MM.1S (cell line): Measurements from ENCODE around the gene IQGAP2.

Experiments
- DNase-seq: peaks from one replicate; pipeline ENCODE4 v3.0.0-alpha.2; 2015
- H2AFZ ChIP-seq: fragments of 300-600 bp; sonication (generic); 2 replicates; pipeline ENCODE4 v1.6.0; 2016; ENCODE audit warnings: antibody characterized with exemption, low read length
- H3F3A ChIP-seq: fragments of 300-600 bp; sonication (generic); 2 replicates; pipeline ENCODE4 v1.6.1; 2016; ENCODE audit warnings: mild to moderate bottlenecking, antibody characterized with exemption, low read length, moderate library complexity, mixed read lengths; ENCODE audit not compliant: insufficient read depth
- H3K27ac ChIP-seq: fragments of 300-600 bp; sonication (generic); 2 replicates; pipeline ENCODE4 v1.5.1; 2016; ENCODE audit warnings: mild to moderate bottlenecking, low read length
- H3K27me3 ChIP-seq: fragments of 300-600 bp; sonication (generic); replicated peaks from 2 replicates; pipeline ENCODE4 v1.6.0; 2016; ENCODE audit warnings: low read length; ENCODE audit not compliant: insufficient read depth
- H3K36me3 ChIP-seq: fragments of 300-600 bp; sonication (generic); replicated peaks from 2 replicates; pipeline ENCODE4 v1.6.1; 2016; ENCODE audit warnings: mild to moderate bottlenecking, low read length, mixed read lengths; ENCODE audit not compliant: insufficient read depth
- H3K4me1 ChIP-seq: fragments of 300-600 bp; sonication (generic); 2 replicates; pipeline ENCODE4 v1.6.1; 2016; ENCODE audit warnings: low read length, mixed read lengths
- H3K4me2 ChIP-seq: fragments of 300-600 bp; sonication (generic); 2 replicates; pipeline ENCODE4 v1.6.0; 2016; ENCODE audit warnings: low read depth, low read length
- H3K4me3 ChIP-seq: fragments of 300-600 bp; sonication (generic); 2 replicates; pipeline ENCODE4 v1.5.1; 2016; ENCODE audit warnings: low read length, mixed read lengths
- H3K79me2 ChIP-seq: fragments of 300-600 bp; sonication (generic); 2 replicates; pipeline ENCODE4 v1.6.1; 2016; ENCODE audit warnings: mixed run types, low read length, mixed read lengths
- H3K9ac ChIP-seq: fragments of 300-600 bp; sonication (generic); 2 replicates; pipeline ENCODE4 v1.6.1; 2016; ENCODE audit warnings: low read length, mixed read lengths
- H3K9me2 ChIP-seq: fragments of 300-600 bp; sonication (generic); replicated peaks from 2 replicates; pipeline ENCODE4 v1.6.1; 2016; ENCODE audit warnings: mild to moderate bottlenecking, low read length, mixed read lengths; ENCODE audit not compliant: insufficient read depth
- H3K9me3 ChIP-seq: fragments of 300-600 bp; sonication (generic); replicated peaks from 2 replicates; pipeline ENCODE4 v1.6.1; 2016; ENCODE audit warnings: mild to moderate bottlenecking, low read length, mixed read lengths; ENCODE audit not compliant: insufficient read depth
- H4K20me1 ChIP-seq: fragments of 300-600 bp; sonication (generic); 2 replicates; pipeline ENCODE4 v1.6.1; 2016; ENCODE audit warnings: mild to moderate bottlenecking, low read length, moderate library complexity, mixed read lengths; ENCODE audit not compliant: insufficient read depth
- CTCF ChIP-seq: fragments of 300-600 bp; sonication (generic); IDR thresholded peaks from 2 replicates; pipeline ENCODE4 v1.5.1; 2016; ENCODE audit warnings: antibody characterized with exemption, low read length, mixed read lengths
- EZH2 ChIP-seq: fragments of 300-600 bp; sonication (generic); optimal IDR thresholded peaks from 2 replicates; pipeline ENCODE3; 2017; ENCODE audit warnings: low read depth, mild to moderate bottlenecking, antibody characterized with exemption, low read length, mixed read lengths
- EZH2phosphoT487 ChIP-seq: fragments of 300-600 bp; sonication (generic); IDR thresholded peaks from 2 replicates; pipeline ENCODE4 v1.6.1; 2018; ENCODE audit warnings: antibody characterized with exemption, low read length

The IQGAP2 gene

GRCh38 chr5:76487386-76487785, 84.3 kb downstream of the IQGAP2 start:
- peaks cover 74% of the 10 kb centered on the region for H3K79me2 ChIP-seq
- H3K4me2 ChIP-seq, result no peak overlapping the region
- H3K36me3 ChIP-seq, result no peaks in the 10 kb centered on the region
- H3K4me1 ChIP-seq, result no peaks in the 10 kb centered on the region
- no peak overlapping the region for H3K27ac ChIP-seq
- H3F3A ChIP-seq, result no peaks in the 10 kb centered on the region
- no peak for TF ChIP-seq EZH2
- TF ChIP-seq EZH2phosphoT487, result no peak
- no peak for TF ChIP-seq CTCF
- H4K20me1 ChIP-seq, result no peaks in the 10 kb centered on the region
- H3K9me3 ChIP-seq, result no peaks in the 10 kb centered on the region
- H3K9me2 ChIP-seq, result no peaks in the 10 kb centered on the region
- no peak for DNase-seq
- no peak overlapping the region for H2AFZ ChIP-seq
- no peak overlapping the region for H3K4me3 ChIP-seq
- no peak overlapping the region for H3K9ac ChIP-seq
- H3K27me3 ChIP-seq, result no peaks in the 10 kb centered on the region

- H3K27me3 ChIP-seq, result no peaks in the 10 kb centered on the region
- no peaks in the 10 kb centered on the region for H3K36me3 ChIP-seq
- no peak overlapping the region for H2AFZ ChIP-seq
- H3K4me1 ChIP-seq, result no peaks in the 10 kb centered on the region
- peaks cover 77% of the 10 kb centered on the region for H3K79me2 ChIP-seq
- no peaks in the 10 kb centered on the region for H3K9me2 ChIP-seq
- H3K27ac ChIP-seq, result no peak overlapping the region
- no peak for TF ChIP-seq CTCF
- TF ChIP-seq EZH2phosphoT487, result no peak
- no peak for TF ChIP-seq EZH2
- H3K4me2 ChIP-seq, result no peak overlapping the region
- no peaks in the 10 kb centered on the region for H3K9me3 ChIP-seq
- H3K4me3 ChIP-seq, result no peak overlapping the region
- no peak overlapping the region for H3K9ac ChIP-seq
- H4K20me1 ChIP-seq, result no peaks in the 10 kb centered on the region
- no peak for DNase-seq
- no peaks in the 10 kb centered on the region for H3F3A ChIP-seq
Observed at GRCh38 chr5:76487821-76488220, 84.7 kb downstream of the IQGAP2 start.

- H2AFZ ChIP-seq, result no peak overlapping the region
- no peak for TF ChIP-seq EZH2phosphoT487
- TF ChIP-seq CTCF, result no peak
- TF ChIP-seq EZH2, result no peak
- no peaks in the 10 kb centered on the region for H3K27me3 ChIP-seq
- H3F3A ChIP-seq, result no peaks in the 10 kb centered on the region
- no peaks in the 10 kb centered on the region for H3K36me3 ChIP-seq
- no peaks in the 10 kb centered on the region for H3K4me1 ChIP-seq
- H3K79me2 ChIP-seq, result peaks cover 80% of the 10 kb centered on the region
- H3K9ac ChIP-seq, result no peak overlapping the region
- no peaks in the 10 kb centered on the region for H4K20me1 ChIP-seq
- no peaks in the 10 kb centered on the region for H3K9me3 ChIP-seq
- no peak for DNase-seq
- H3K27ac ChIP-seq, result no peak overlapping the region
- no peak overlapping the region for H3K4me2 ChIP-seq
- H3K4me3 ChIP-seq, result no peak overlapping the region
- no peaks in the 10 kb centered on the region for H3K9me2 ChIP-seq
Observed at GRCh38 chr5:76488969-76489368, 85.9 kb downstream of the IQGAP2 start.
